Neural cell (in vitro differentiated cells): Measurements from ENCODE around the gene RND3.

Source experiments
- EP300 ChIP-seq: fragments of 450-650 bp; conservative IDR thresholded peaks from 2 replicates; pipeline ENCODE4 v1.6.1; 2014; ENCODE audit warnings: antibody characterized with exemption, mild to moderate bottlenecking, moderate library complexity; ENCODE audit not compliant: poor library complexity, severe bottlenecking
- EZH2 ChIP-seq: fragments of 200-600, 300-800 bp; shearing (Covaris generic), sonication (generic); IDR thresholded peaks from 2 replicates; pipeline ENCODE4 v1.6.1; 2014; ENCODE audit warnings: antibody characterized with exemption, low read length, borderline replicate concordance, mild to moderate bottlenecking; ENCODE audit not compliant: insufficient read depth, poor library complexity, severe bottlenecking
- POLR2AphosphoS5 ChIP-seq: IDR thresholded peaks from 2 replicates; pipeline ENCODE4 v1.6.1; 2012
- RAD21 ChIP-seq: fragments of 450-650 bp; conservative IDR thresholded peaks from 2 replicates; pipeline ENCODE4 v1.6.1; 2014; ENCODE audit warnings: antibody characterized with exemption, mild to moderate bottlenecking, moderate library complexity
- TF ChIP-seq, protein P1 (sequence below): fragments of 450-650 bp; IDR thresholded peaks from 2 replicates; pipeline ENCODE4 v1.5.1; 2014; ENCODE audit warnings: antibody characterized with exemption, mild to moderate bottlenecking, moderate library complexity; ENCODE audit not compliant: poor library complexity, severe bottlenecking
- TF ChIP-seq, protein P2 (sequence below): IDR thresholded peaks from 2 replicates; pipeline ENCODE4 v1.6.1; 2012; ENCODE audit warnings: borderline replicate concordance

DNA sequence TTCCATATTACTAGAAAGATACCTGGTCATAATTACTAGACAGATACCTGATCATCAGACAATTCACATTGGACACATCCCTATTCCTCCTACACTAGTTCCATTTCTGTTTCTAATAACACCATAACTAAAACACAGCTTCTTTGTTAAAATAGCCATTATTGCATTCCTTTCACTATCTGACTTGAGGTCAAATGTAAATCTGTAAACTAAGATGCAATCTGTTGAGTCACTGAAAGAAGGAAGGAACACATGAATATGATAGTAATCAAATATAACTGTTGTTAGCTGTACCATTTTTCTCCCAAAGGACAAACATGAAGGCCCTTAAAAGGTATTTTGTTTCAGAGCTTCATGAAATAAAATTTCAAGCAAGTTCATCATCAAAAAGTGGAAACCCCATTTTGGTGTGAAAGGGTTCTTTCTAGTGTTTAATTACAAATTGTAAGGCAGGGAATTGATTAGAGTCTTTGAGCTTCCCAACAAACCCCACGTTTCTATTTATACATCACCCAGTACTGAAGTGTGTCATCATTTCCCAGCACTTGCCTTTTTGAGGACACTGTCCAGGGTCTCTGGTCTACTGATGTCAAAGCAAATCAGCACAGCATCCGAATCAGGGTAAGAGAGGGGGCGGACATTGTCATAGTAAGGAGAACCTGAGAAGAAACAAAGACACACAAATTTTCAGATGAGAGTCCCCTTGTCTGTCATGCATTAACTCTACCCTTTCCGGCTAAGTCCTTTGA is 13.0 kb downstream of the RND3 start:
- TF ChIP-seq EZH2: no peak
- TF ChIP-seq, protein P1, sequence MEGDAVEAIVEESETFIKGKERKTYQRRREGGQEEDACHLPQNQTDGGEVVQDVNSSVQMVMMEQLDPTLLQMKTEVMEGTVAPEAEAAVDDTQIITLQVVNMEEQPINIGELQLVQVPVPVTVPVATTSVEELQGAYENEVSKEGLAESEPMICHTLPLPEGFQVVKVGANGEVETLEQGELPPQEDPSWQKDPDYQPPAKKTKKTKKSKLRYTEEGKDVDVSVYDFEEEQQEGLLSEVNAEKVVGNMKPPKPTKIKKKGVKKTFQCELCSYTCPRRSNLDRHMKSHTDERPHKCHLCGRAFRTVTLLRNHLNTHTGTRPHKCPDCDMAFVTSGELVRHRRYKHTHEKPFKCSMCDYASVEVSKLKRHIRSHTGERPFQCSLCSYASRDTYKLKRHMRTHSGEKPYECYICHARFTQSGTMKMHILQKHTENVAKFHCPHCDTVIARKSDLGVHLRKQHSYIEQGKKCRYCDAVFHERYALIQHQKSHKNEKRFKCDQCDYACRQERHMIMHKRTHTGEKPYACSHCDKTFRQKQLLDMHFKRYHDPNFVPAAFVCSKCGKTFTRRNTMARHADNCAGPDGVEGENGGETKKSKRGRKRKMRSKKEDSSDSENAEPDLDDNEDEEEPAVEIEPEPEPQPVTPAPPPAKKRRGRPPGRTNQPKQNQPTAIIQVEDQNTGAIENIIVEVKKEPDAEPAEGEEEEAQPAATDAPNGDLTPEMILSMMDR: no peak
- no peak for TF ChIP-seq POLR2AphosphoS5
- no peak for TF ChIP-seq EP300
- TF ChIP-seq, protein P2, sequence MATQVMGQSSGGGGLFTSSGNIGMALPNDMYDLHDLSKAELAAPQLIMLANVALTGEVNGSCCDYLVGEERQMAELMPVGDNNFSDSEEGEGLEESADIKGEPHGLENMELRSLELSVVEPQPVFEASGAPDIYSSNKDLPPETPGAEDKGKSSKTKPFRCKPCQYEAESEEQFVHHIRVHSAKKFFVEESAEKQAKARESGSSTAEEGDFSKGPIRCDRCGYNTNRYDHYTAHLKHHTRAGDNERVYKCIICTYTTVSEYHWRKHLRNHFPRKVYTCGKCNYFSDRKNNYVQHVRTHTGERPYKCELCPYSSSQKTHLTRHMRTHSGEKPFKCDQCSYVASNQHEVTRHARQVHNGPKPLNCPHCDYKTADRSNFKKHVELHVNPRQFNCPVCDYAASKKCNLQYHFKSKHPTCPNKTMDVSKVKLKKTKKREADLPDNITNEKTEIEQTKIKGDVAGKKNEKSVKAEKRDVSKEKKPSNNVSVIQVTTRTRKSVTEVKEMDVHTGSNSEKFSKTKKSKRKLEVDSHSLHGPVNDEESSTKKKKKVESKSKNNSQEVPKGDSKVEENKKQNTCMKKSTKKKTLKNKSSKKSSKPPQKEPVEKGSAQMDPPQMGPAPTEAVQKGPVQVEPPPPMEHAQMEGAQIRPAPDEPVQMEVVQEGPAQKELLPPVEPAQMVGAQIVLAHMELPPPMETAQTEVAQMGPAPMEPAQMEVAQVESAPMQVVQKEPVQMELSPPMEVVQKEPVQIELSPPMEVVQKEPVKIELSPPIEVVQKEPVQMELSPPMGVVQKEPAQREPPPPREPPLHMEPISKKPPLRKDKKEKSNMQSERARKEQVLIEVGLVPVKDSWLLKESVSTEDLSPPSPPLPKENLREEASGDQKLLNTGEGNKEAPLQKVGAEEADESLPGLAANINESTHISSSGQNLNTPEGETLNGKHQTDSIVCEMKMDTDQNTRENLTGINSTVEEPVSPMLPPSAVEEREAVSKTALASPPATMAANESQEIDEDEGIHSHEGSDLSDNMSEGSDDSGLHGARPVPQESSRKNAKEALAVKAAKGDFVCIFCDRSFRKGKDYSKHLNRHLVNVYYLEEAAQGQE: no peak
- no peak for TF ChIP-seq RAD21
